Mesendoderm (in vitro differentiated cells): ENCODE measurements around the gene KLHL6.
A peak's percentile ranks its signal among the peaks of the same experiment; 100 is the strongest.

Experiments used
- DNase-seq: peaks from one replicate; pipeline ENCODE4 v3.0.0; 2013
- H2AK5ac ChIP-seq: 2 replicates; pipeline ENCODE4 v1.6.1; 2013; ENCODE audit warnings: low read length, inconsistent platforms
- H2BK120ac ChIP-seq: 2 replicates; pipeline ENCODE4 v1.6.1; 2013; ENCODE audit warnings: low read depth, mild to moderate bottlenecking, low read length, moderate library complexity, mixed read lengths
- H2BK15ac ChIP-seq: replicated peaks from 2 replicates; pipeline ENCODE4 v1.6.1; 2013; ENCODE audit warnings: low read depth, mild to moderate bottlenecking, moderate library complexity
- H2BK5ac ChIP-seq: 2 replicates; pipeline ENCODE4 v1.6.1; 2013; ENCODE audit warnings: low read length, inconsistent platforms
- H3K18ac ChIP-seq: 2 replicates; pipeline ENCODE4 v1.6.1; 2013; ENCODE audit warnings: mild to moderate bottlenecking, low read length, mixed read lengths
- H3K23ac ChIP-seq: one replicate; pipeline ENCODE4 v1.6.1; 2013; ENCODE audit warnings: low read length
- H3K27ac ChIP-seq: 2 replicates; pipeline ENCODE4 v1.5.1; 2013; ENCODE audit warnings: low read depth, mild to moderate bottlenecking, inconsistent platforms, low read length, moderate library complexity
- H3K27me3 ChIP-seq: 2 replicates; pipeline ENCODE4 v1.6.1; 2013; ENCODE audit warnings: low read length, control low read depth, mild to moderate bottlenecking, inconsistent platforms; ENCODE audit not compliant: insufficient read depth, poor library complexity
- H3K36me3 ChIP-seq: 2 replicates; pipeline ENCODE4 v1.6.1; 2013; ENCODE audit warnings: low read length, inconsistent platforms; ENCODE audit not compliant: control insufficient read depth, insufficient read depth
- H3K4ac ChIP-seq: one replicate; pipeline ENCODE4 v1.6.1; 2013; ENCODE audit warnings: low read depth, mild to moderate bottlenecking, low read length, moderate library complexity
- H3K4me1 ChIP-seq: 2 replicates; pipeline ENCODE4 v1.6.1; 2013; ENCODE audit warnings: low read depth, low read length, inconsistent platforms; ENCODE audit not compliant: control insufficient read depth
- H3K4me2 ChIP-seq: 2 replicates; pipeline ENCODE4 v1.6.1; 2013; ENCODE audit warnings: low read length
- H3K4me3 ChIP-seq: 2 replicates; pipeline ENCODE4 v1.5.1; 2013; ENCODE audit warnings: mild to moderate bottlenecking, low read length
- H3K56ac ChIP-seq: one replicate; pipeline ENCODE4 v1.6.1; 2013; ENCODE audit warnings: low read length
- H3K79me1 ChIP-seq: 2 replicates; pipeline ENCODE4 v1.6.1; 2013; ENCODE audit warnings: low read length, inconsistent platforms
- H3K79me2 ChIP-seq: 2 replicates; pipeline ENCODE4 v1.6.1; 2013; ENCODE audit warnings: mild to moderate bottlenecking, low read length; ENCODE audit not compliant: control insufficient read depth, insufficient read depth
- H3K9ac ChIP-seq: 2 replicates; pipeline ENCODE4 v1.6.1; 2013; ENCODE audit warnings: low read length, inconsistent platforms
- H4K5ac ChIP-seq: one replicate; pipeline ENCODE4 v1.6.1; 2013; ENCODE audit warnings: low read length
- H4K8ac ChIP-seq: one replicate; pipeline ENCODE4 v1.6.1; 2013; ENCODE audit warnings: low read depth, mild to moderate bottlenecking, control low read depth, low read length, moderate library complexity
- WGBS: extraction: QIAGEN DNeasy Blood & Tissue Kit; methylation state at CpG from one replicate; pipeline ENCODE4 v1.1.7; 2013; ENCODE audit warnings: low lambda C conversion rate, missing lambda C conversion rate; ENCODE audit not compliant: insufficient coverage; ENCODE audit errors: extremely low coverage; 5-methylcytosine and 5-hydroxymethylcytosine counted together

Gene KLHL6

GRCh38 chr3:183583331-183584245 is 28.1 kb upstream of the KLHL6 start:
- no CpG with 5 or more reads among the region's 5 CpGs for WGBS
- Histone ChIP-seq H3K4me3 (no peak overlapping the region), H3K18ac (peak overlapping the region; percentile 7), H3K27me3 (no peaks in the 10 kb centered on the region), H3K23ac (peak overlapping the region; percentile 83), H2BK120ac (peak overlapping the region; percentile 4), H3K79me1 (no peaks in the 10 kb centered on the region), H3K4me2 (no peak overlapping the region), H4K5ac (no peak overlapping the region), H2BK5ac (peak overlapping the region; percentile 79), H2BK15ac (no peak overlapping the region), H3K36me3 (no peaks in the 10 kb centered on the region), H4K8ac (no peak overlapping the region), H3K79me2 (no peaks in the 10 kb centered on the region), H3K4ac (peak overlapping the region; percentile 74), H3K56ac (peak overlapping the region; percentile 76), H3K9ac (peak overlapping the region; percentile 36), H2AK5ac (peak overlapping the region; percentile 96), H3K27ac (peak overlapping the region; percentile 70), H3K4me1 (peaks cover 14% of the 10 kb centered on the region)
- peak; percentile 90 for DNase-seq

DNA sequence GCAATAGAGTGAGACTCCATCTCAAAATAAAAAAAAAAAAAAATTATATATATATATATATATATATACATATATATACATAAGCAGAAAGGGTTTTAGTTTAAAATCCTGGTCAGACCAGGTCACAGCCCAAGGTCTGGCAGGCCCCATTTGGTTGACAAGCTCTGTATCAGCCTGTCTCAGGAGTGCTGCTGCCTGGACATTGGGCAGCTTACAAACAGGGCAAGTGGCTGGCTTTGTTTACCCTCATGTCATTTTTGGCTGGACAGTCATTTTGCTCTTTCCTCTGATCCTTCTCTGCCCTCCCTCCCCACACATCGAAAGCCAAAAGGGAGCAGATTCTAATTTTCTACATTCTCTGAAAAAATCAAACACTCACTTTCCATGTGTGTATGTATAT is 26.7 kb upstream of the KLHL6 start:
- Histone ChIP-seq H3K4ac (no peak overlapping the region), H2BK120ac (no peak overlapping the region), H3K27ac (no peak overlapping the region), H3K9ac (no peak overlapping the region), H2BK15ac (no peak overlapping the region), H3K4me2 (no peak overlapping the region), H3K4me3 (no peak overlapping the region), H3K23ac (no peak overlapping the region), H3K18ac (no peak overlapping the region), H3K56ac (peak overlapping the region; percentile 50), H4K8ac (no peak overlapping the region), H3K27me3 (no peaks in the 10 kb centered on the region), H3K36me3 (no peaks in the 10 kb centered on the region), H2BK5ac (peak overlapping the region; percentile 59), H3K79me1 (no peaks in the 10 kb centered on the region), H3K79me2 (no peaks in the 10 kb centered on the region), H2AK5ac (no peak overlapping the region), H4K5ac (no peak overlapping the region), H3K4me1 (peaks cover 14% of the 10 kb centered on the region)
- no CpG with 5 or more reads among the region's 1 CpG for WGBS
- DNase-seq, result no peak

DNA sequence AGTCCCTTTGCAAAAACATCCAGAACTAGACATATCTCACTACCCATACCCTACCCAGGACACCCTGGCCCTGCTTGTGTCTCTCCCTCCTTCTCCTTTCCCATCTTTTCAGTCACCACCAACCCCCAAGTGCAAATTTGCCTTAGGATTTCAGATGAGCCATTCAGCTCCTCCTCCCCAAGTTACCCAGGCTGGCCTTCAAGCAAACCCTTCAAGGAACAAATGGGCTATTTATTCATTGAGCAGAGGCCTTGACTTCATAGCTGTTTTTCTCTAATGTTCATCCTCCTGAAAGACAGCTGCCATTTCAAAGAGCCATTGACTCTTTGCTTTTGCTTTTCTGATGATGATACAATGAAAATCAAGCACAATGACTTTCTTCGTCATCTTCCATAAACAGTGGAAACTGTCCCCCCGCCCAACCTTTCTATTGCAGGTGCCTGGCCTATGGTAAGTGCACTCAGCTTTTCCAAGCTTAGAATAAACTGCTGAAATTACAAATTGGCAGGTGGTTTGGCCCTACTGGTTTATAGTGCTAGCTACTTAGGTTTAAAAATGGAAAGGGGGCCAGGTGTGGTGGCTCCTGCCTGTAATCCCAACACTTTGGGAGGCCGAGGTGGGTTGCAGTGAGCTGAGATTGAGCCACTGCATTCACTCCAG is 26.1 kb upstream of the KLHL6 start:
- H2BK5ac ChIP-seq, result no peak overlapping the region
- no peak overlapping the region for H4K5ac ChIP-seq
- WGBS, result no CpG with 5 or more reads among the region's 3 CpGs
- no peak overlapping the region for H2BK120ac ChIP-seq
- H3K4me1 ChIP-seq, result peaks cover 14% of the 10 kb centered on the region
- no peaks in the 10 kb centered on the region for H3K79me1 ChIP-seq
- no peak overlapping the region for H3K4me2 ChIP-seq
- H3K4ac ChIP-seq, result no peak overlapping the region
- no peaks in the 10 kb centered on the region for H3K36me3 ChIP-seq
- H4K8ac ChIP-seq, result no peak overlapping the region
- H3K18ac ChIP-seq, result no peak overlapping the region
- H2BK15ac ChIP-seq, result no peak overlapping the region
- H3K27ac ChIP-seq, result no peak overlapping the region
- no peak overlapping the region for H3K9ac ChIP-seq
- H3K27me3 ChIP-seq, result no peaks in the 10 kb centered on the region
- no peak overlapping the region for H3K23ac ChIP-seq
- H3K79me2 ChIP-seq, result no peaks in the 10 kb centered on the region
- H3K56ac ChIP-seq, result no peak overlapping the region
- no peak overlapping the region for H2AK5ac ChIP-seq
- no peak overlapping the region for H3K4me3 ChIP-seq
- DNase-seq, result no peak

DNA sequence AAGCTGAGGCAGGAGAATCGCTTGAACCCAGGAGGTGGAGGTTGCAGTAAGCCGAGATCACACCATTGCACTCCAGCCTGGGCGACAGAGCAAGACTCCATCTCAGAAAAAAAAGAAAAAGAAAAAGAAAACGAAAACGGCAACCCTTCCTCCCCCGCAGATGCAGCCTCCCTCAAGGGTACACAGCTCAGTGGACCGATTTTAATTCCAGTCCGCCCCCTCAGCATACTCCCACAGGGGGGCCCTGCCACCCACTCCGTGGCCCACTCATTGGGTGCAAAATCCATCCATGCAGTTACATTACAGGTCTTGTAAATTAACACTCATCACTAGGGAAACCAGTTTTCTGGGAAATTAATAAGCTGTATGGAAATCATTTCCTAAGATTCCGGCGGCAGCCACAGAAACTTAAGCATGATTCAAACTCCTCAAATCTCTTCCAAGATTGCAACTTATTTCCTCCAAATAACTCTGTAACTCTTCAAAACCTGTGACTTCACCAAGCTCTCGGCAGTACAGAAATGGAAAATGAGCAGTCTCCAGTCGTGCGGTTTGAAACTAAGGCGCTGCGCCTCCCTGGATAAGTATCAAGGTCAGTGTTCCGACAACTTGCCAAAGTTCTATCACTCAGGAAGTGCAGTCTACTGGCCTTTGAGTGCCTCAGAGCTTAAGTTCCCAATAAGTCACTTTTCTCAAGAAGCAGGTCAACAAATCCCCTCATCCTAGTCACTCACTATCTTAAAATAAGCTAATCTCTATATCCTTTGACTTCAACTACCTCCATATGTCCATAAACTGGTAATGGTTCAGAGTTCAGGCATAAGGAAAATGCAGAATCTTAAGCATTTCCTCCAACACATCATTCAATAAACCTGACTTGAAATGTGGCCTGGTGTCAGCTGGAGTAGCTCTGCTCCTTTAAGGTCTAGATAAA is 24.7 kb upstream of the KLHL6 start:
- Histone ChIP-seq H3K18ac (no peak overlapping the region), H2BK120ac (no peak overlapping the region), H3K9ac (no peak overlapping the region), H2AK5ac (no peak overlapping the region), H2BK5ac (no peak overlapping the region), H4K5ac (no peak overlapping the region), H3K4ac (no peak overlapping the region), H3K4me2 (no peak overlapping the region), H3K56ac (no peak overlapping the region), H4K8ac (no peak overlapping the region), H3K79me1 (no peaks in the 10 kb centered on the region), H3K27me3 (no peaks in the 10 kb centered on the region), H3K23ac (no peak overlapping the region), H2BK15ac (no peak overlapping the region), H3K27ac (no peak overlapping the region), H3K4me3 (no peak overlapping the region), H3K79me2 (no peaks in the 10 kb centered on the region), H3K36me3 (no peaks in the 10 kb centered on the region), H3K4me1 (peaks cover 14% of the 10 kb centered on the region)
- DNase-seq, result no peak
- no CpG with 5 or more reads among the region's 17 CpGs for WGBS

DNA sequence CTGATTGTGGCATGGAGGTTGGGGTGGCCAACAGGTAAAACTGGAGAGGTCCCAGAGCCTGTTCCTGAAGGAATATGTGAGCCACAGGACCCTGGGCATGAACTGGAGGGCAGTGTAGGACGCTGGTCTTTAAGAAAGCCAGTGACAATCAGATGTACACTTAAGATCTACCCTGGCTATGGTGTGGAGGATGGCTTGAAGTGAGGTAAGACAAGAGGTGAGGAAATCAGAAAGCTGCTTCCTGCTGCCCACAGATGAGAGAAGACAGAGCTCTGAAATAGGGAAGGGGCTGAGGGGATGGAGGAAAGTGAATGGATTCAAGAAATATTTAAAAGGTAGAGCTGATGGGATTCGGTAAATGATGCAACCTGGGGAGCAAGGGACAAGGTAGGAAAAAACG is 22.7 kb upstream of the KLHL6 start:
- Histone ChIP-seq H3K4me1 (peaks cover 3% of the 10 kb centered on the region), H3K27ac (no peak overlapping the region), H3K23ac (no peak overlapping the region), H2BK15ac (no peak overlapping the region), H3K18ac (no peak overlapping the region), H3K56ac (no peak overlapping the region), H3K79me1 (no peaks in the 10 kb centered on the region), H3K27me3 (no peaks in the 10 kb centered on the region), H3K4me3 (no peak overlapping the region), H2BK5ac (no peak overlapping the region), H4K8ac (no peak overlapping the region), H3K36me3 (no peaks in the 10 kb centered on the region), H4K5ac (no peak overlapping the region), H3K4me2 (no peak overlapping the region), H2AK5ac (no peak overlapping the region), H3K79me2 (no peaks in the 10 kb centered on the region), H2BK120ac (no peak overlapping the region), H3K4ac (no peak overlapping the region), H3K9ac (no peak overlapping the region)
- no peak for DNase-seq
- no CpG with 5 or more reads among the region's 3 CpGs for WGBS
